HG02642 (cell line): Measurements from ENCODE around the gene MYO1E.
A peak's percentile ranks its signal among the peaks of the same experiment; 100 is the strongest.

Experiments
- ATAC-seq: cut with Tn5 transposase; IDR thresholded peaks from one replicate; pipeline ENCODE4 v1.9.1; 2021; ENCODE audit warnings: mild to moderate bottlenecking; ENCODE audit not compliant: unreplicated experiment, poor library complexity

MYO1E gene

DNA sequence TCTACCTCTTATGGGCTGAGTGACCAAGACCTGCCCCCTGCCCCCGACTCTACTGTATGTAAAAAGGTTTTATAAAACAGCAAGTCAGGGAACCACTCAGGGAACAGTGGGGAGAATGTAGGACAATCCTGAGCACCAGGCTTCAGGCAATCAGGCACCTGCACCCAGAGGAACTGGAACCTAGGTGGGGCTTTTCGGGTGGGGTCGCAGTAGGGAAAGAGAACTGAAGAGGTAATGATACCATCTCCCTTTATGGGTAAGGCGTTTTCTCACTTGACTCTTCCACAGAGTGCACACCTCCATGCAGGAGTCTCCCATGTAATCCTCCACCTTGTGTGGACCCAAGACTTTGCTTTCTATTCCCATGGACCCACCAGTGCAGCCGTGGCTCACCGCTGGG is 45.8 kb downstream of the MYO1E start:
- ATAC-seq, result no peak

DNA sequence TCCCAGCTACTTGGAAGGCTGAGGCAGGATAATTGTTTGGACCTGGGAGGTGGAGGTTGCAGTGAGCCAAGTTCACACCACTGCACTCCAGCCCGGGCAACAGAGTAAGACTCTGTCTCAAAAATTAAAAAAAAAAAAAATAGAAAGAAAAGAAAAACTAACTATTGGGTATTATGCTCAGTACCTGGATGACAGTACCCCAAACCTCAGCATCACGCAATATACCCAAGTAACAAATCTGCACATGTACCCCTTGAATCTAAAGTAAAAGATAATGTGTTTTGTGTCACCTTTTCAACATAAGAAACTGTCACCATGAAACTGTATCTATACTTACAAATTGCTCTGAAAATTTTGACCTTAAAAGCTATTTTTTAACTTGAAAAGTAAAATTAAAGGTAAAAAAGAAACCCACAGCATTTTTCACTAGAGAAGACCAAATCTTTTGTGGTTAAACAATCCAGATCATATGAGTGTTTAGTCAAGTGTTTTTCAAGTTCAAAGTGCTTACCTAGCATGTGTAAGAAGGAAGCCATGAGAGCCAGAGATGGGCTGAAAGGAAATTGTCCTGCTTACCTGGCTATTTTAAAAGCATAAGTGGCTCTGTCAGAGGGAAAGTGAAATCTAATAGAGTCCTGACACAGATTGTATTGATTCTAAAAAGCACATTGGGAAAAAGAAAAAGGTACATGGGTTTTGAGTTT is 50.5 kb downstream of the MYO1E start:
- ATAC-seq, result no peak

DNA sequence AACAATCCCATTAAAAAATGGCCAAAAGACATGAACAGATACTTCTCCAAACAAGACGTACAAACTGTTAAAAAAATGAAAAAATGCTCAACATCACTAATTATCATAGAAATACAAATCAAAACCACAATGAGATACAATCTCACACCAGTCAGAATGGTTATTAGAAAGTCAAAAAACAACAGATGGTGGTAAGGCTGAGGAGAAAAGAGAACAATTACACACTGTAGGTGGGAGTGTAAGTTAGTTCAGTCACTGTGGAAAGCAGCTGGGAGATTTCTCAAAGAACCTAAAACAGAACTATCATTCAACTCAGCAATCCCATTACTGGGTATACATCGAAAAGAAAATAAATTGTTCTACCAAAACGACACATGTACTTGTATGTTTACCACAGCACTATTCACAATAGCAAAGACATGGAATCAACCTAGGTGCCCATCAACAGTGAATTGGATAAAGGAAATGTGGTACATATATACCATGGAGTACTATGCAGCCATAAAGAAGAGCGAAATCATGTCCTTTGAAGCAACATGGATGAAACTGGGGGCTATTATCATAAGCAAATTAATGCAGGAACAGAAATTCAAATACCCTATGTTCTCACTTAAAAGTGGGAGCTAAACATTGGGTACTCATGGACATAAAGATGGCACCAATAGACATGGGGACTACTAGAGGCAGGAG is 51.5 kb downstream of the MYO1E start:
- no peak for ATAC-seq

DNA sequence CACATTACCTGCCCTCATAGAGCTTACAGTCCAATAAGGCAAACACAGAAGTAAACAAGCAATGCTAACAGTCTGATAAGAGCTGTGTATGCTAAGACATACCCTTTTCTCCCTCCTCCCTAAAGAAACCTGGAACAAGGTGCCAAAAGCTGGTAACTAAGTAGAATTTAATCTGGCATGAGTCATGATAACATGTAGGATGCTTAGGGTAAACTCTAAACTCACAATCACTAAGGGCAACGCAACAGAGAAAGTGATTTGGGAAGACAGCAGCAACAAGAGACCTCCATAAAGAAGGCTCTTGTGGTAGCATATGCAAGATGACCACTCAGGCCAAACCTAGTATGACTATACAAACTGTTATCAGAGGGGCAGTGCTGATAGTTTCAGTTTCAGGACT is 55.5 kb downstream of the MYO1E start:
- no peak for ATAC-seq

DNA sequence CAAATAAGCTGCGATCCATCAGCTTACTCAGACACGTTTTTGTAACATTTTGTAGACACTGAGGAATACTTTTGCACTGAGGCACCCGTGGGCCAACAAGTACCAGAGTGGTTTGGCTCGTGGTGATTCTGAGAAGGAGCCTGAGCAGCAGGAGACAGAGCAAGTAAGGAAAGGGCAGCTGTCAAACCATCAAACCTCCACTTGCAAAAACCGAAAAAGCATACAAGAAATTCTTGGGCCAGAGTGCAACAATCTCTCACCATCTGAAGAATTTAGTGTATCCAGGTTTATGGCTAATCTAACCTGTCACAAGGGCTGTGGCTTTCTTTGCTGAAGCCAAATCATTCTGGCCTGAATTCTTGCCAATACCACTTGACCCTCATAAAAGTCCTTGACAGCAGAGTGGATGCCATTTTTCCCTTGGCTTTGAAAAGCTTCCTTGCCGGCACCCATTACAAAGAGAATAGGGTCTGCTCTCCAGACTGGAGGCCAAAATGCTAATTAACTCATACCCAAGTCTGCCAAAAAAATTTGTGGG is 56.7 kb downstream of the MYO1E start:
- no peak for ATAC-seq

DNA sequence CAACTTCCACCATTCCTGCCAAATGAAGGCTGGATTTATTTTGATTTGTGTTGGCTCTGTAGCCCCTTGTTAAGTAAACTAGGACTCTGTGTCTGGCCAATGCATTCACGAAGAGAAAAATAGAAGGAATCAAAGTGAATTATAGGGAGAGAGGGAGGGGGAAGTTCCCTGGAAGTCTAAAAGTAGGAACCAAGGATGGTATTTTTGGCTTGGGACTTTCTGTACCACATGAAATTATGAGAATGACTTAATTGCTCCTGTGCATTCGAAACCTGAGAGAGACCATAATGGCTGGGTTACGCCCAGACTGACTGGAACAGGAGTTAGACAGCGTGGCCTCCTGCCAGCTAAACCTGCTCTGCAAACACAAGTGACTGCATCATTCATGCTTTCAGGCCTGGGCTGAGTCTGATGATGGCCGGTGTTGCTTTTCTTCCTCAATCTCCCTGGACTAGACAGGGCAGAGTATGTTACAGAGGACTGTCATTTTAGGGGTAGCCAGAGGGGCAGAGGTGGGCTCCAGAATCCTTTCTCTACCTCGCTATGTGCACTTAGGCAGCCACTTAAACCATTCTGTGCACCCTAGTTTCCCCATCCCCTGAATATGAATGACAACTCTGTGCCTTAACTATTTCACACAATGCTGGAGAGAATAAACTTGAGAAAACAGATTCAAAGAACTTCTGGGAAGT is 58.9 kb downstream of the MYO1E start:
- peak; percentile 75 for ATAC-seq

DNA sequence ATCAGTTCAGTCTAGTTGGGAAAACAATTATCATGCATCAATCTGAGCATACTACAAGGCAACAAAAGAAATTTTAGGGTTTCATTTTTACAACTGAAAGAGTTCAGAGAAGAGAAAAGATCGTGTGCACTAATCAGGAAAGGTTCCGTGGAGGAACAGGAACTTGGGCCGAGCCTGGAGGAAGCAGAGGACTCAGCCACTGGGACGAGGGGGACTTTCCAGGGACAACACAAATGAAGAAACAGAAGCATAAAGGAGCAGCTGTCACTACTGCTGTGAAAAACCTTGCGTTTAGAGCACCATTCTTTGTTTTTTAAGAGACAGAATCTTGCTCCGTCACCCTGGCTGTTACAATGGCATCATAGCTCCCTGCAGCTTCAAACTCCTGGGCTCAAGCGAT is 60.5 kb downstream of the MYO1E start:
- no peak for ATAC-seq

DNA sequence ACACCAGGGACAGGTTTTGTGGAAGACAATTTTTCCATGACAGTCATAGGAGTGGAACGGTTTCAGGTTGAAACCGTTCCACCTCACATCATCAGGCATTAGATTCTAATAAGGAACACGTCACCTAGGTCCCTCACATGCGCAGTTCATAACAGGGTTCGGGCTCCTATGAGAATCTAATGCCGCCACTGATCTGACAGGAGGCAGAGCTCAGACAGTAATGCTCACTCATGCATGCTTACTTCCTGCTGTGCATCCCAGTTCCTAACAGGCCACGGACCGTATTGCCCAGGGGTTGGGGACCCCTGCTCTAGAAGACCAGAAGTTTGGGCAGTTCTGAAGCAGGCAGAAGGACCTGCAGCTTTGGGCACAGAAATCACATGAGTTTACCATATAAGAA is 61.5 kb downstream of the MYO1E start:
- no peak for ATAC-seq

DNA sequence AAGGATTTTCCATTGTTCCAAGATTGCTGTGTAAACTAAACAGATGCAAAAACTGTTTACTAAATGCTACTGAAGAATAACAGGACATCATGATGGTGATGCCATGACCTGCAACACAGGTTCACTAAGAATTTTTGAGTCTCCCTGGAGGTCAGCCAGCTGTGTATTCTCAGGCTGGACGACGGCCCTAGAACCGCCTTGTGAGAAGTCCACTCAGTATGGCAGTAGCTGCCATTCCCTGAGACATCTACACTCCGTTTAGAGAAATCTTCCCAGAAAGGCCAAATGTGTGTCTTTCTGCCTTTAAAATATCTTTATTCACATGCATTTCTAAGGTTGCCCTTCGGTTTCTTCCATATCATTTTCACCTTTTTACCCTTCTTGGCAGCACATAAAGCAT is 63.3 kb downstream of the MYO1E start:
- no peak for ATAC-seq

DNA sequence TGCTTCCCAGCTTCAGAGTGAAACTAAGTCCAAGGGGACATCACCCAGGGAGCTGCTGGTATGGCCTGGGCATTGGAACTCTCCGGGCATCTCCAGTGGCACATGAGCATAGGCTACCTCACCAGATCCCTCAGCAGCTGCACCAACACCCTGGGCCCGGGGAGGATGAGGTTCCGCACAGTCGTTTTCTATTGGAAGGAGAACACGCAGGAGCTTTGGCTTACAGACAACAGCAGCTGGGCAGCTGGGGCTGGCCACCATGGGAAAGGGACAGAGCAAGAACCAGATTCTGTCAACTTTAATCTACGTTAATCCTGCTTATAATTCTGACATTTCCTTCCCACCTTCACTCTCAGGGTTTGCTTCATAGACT is 65.5 kb downstream of the MYO1E start:
- ATAC-seq, result no peak

DNA sequence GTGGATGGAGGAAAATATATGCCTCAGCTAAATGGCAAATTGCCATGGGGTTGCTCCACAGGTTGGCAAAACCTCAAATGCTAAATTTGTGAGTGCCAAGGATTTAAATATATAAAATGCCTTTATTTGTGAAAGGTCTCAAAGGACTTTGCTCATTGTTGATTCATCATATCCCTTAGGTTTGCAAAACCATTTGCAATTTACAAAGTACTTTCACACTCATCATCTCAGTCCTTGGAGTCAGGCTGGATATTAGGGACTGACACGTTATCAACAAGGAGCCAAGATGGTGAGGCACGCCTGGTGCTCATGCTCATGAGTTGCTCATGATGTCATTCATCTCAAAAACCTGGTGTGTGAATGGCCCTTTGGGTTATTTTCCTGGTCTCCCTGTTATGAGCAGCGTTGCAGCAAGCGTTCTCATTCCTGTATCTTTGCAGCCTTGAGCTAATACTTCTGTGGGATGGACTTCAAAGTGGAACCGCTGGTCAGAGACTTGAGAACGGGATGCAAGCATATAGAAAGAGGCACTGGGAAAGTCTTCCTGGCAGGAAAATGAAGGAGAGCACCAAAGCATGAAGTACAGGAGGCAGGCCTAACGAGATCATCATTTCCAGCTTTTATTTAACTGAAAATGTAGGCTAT is 66.0 kb downstream of the MYO1E start:
- ATAC-seq, result no peak

DNA sequence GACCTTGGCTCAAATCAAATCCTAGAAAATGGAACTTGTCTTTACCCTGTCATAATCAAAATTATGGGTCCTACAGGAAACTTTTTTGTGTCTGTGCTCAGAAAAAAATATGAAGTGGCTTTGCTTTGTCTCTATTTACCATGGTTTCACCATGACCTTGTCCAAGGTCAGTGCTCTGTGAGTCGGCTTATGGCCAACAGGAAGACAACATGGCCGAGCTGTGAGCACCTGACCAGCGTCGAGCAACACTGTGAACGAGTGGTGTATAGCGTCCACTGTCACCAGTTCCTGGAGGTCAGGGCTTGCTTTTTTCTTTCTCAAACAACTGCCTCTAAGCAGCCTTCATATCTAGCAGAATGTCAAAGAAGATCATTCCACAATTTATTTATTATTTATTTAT is 67.9 kb downstream of the MYO1E start:
- no peak for ATAC-seq

DNA sequence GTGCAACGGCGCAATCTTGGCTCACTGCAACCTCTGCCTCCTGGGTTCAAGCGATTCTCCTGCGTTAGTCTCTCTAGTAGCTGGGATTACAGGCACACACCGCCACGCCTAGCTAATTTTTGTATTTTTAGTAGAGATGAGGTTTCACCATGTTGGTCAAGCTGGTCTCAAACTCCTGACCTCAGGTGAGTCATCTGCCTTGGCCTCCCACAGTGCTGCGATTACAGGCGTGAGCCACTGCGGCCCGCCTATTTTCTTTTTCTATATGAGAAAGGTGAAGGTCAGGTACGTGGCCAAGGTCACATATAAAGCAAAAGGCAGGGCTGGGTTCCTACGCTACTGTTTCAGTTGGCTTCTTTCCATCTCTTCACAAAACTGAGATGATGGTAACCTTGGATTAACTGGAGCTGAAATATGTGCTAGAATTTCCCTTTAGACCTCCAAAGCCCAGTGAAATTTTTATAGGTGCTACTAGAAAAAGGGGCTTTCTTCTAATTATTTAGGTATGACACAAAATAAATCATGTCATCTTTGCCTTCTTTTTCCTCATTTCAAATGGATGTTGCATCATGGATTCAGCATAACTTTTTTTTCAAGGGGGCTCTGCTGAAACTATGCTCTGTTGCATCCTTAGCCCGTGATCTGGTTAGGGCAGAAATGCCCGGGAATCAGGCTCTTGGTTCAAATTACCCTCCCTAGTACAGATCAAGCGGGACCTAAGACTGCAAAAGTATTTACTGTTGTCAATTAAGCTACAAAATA is 68.5 kb downstream of the MYO1E start:
- ATAC-seq, result no peak

DNA sequence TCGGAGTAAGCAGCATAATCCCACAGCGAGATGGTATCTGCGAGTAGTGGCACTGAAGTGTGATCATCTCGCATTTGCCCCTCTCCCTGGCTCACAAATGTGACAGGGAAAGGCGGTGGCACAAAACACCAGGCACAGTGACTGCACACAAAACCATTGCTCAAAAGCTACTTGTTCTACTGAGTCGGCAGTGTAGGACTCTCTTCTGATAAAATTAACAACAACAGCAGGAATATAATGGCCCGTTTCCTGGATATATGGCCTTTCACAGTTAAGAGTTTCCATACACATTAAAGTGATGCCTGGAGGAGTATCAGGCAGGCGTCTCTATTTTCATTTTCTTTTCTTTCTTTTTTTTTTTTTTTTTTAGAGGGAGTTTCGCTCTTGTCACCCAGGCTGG is 69.0 kb downstream of the MYO1E start:
- no peak for ATAC-seq

DNA sequence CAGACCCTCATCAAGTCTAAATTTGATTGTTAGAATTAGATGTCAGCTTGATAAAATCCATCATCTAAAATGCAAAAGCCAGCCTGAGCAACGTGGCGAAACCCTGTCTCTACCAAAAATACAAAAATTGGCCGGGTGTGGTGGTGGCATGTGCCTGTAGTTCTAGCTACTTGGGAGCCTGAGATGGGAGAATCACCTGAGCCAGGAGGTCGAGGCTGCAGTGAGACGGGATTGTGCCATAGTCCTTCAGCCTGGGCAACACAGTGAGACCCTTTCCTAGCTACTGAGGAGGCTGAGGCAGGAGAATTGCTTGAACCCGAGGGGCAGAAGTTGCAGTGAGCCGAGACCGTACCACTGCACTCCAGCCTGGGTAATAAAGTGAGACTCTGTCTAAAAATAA is 69.5 kb downstream of the MYO1E start:
- no peak for ATAC-seq

DNA sequence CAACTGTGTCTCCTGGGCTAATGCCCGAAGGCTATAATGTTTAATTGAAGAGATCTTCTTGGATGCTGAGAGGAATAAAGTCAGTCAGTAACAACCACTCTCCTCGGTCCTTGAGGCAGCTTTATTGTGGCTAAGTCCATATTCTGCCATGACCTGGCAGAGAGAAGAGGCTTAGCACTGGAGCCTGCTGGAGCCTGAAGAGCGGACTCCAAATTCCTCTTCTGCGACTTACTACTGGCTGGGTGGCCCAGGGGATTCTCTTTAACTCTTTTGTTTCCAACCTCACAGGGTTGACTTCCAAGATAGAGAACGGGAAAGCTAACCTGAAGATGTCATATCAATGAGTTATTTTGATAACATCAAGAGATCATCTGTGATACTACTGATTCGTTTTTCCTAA is 71.1 kb downstream of the MYO1E start:
- ATAC-seq, result no peak

DNA sequence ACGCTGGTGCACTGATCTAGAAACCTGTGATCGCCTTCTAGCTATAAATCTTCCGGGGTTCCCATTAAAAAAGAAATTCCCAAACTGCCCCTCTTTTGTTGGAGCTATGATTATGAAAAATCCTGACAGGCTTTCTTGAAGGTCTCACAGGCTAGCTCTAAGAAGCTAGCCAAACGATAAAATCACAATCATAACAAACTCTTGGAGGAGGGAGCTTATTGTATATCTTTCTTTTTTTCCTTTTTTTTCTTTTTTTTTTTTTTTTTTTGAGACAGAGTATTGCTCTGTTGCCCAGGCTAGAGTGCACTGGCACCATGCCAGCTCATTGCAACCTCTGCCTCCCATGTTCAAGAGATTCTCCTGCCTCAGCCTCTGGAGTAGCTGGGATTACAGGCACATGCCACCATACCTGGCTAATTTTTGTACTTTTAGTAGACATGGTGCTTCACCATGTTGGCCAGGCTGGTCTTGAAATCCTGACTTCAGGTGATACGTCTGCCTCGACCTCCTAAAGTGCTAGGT is 72.0 kb downstream of the MYO1E start:
- ATAC-seq, result no peak

DNA sequence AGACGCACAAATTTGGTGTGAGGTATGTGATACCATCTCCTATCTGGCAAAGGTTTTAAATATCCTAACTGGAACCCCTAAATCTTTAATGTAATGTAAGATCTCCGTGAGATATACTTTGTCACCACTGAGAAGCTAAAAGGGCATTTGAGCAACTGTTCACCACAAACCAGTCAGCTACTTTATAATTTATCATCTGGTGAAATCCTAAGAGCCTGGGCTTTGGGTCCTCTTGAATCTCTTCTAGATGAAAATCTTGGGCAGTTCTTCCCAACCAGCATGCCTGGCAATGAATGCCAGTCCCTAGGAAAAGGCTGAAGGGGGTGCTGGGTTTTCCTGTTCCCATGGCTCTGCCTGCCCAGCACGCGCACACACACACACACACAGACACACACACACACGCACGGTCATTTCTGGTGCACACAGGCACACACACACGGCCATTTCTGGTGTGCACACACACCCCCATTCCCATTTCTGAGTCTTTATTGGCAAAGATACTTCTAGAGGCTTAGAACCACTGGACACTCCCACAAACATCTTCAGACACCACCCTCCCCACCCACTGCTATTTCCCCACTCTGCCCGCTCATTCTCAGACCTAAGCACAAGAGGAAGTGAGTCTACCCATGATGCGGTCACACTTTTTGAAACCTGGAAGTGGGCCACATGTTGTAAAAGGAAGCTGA is 72.6 kb downstream of the MYO1E start:
- ATAC-seq, result peak; percentile 58

DNA sequence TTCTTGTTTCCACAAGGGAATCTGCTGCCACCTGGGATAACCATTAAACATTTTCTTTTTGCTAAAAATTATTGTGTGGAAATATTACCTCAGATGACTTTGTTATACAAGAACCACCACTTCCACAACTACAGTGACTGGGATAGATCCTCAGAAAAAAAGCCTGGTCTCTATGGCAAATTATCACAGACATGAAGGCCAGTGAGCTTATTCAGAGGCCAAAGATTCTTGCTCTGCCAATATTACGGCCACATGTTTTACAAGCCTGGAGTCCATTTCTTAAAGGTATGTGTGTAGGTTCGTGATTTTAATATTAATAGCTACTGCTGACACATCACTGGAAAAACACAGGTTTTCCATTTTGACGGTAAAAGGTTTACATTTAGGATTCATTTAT is 73.8 kb downstream of the MYO1E start:
- ATAC-seq, result no peak
